ENCODE results near the gene ASXL1. TPM values are rescaled to one million over a fixed set of nuclear protein-coding genes. Genes with fewer than 3 reads are reported as not detected.
A peak's percentile ranks its signal among the peaks of the same experiment; 100 is the strongest.

The ASXL1 gene
- 44.1 TPM for polyA plus RNA-seq (2012; ENCODE audit: insufficient read length, low read depth)

DNA sequence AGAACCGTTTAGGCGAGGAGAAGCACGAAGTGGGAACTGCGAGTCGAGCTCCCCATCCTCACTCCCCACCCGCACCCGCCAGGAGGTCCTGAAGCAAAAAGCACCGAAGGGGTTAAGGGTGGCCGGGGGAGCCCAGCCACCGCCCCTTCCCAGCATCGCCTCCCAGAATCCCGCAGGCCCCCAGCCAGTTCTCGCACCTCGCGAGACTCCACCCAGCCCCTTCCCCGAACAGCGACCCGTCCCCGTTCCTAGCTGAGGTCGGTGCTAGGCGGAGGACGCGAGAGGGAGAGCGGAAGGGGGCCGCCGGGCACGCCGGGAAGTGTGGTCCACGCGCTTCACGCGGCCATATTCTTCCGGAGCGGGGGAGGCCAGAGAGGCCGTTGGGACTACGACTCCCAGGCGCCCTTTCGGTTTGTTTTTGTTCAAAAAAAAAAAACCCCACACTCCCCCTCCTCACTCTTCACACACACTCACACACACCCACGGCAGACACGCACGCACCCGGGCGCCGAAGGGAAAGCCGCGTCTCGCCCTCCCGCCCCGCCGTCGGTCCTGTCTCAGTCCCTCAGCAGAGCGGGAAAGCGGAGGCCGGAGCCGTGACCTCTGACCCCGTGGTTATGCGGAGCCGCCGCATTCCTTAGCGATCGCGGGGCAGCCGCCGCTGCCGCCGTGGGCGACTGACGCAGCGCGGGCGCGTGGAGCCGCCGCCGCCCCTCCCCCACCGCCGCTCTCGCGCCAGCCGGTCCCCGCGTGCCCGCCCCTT lies at the start of gene ASXL1:
TSS of gene ASXL1 (plus strand) at position 463 of the 763 bp plus-strand sequence. CDS start 445 bp downstream, outside the sequence.
- 0 out of 2 replicates have a peak, but pooled peaks have one; percentile 73 for TF ChIP-seq SIN3A (IDR thresholded peaks at IDR 0.05; ENCODE audit: borderline replicate concordance, insufficient read depth, low read length)
- TF ChIP-seq, protein P1, sequence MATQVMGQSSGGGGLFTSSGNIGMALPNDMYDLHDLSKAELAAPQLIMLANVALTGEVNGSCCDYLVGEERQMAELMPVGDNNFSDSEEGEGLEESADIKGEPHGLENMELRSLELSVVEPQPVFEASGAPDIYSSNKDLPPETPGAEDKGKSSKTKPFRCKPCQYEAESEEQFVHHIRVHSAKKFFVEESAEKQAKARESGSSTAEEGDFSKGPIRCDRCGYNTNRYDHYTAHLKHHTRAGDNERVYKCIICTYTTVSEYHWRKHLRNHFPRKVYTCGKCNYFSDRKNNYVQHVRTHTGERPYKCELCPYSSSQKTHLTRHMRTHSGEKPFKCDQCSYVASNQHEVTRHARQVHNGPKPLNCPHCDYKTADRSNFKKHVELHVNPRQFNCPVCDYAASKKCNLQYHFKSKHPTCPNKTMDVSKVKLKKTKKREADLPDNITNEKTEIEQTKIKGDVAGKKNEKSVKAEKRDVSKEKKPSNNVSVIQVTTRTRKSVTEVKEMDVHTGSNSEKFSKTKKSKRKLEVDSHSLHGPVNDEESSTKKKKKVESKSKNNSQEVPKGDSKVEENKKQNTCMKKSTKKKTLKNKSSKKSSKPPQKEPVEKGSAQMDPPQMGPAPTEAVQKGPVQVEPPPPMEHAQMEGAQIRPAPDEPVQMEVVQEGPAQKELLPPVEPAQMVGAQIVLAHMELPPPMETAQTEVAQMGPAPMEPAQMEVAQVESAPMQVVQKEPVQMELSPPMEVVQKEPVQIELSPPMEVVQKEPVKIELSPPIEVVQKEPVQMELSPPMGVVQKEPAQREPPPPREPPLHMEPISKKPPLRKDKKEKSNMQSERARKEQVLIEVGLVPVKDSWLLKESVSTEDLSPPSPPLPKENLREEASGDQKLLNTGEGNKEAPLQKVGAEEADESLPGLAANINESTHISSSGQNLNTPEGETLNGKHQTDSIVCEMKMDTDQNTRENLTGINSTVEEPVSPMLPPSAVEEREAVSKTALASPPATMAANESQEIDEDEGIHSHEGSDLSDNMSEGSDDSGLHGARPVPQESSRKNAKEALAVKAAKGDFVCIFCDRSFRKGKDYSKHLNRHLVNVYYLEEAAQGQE (IDR thresholded peaks at IDR 0.05; ENCODE audit: insufficient read depth in 1 of 2, low read depth in 2 of 2, low read length in 2 of 2) = no peak; a peak in 1 of 4 replicates
- TF ChIP-seq TAF1 (IDR thresholded peaks at IDR 0.05; ENCODE audit: borderline replicate concordance, insufficient read depth, low read length) = peak; percentile 94
- peak; percentile 68 for TF ChIP-seq POLR2AphosphoS5 (IDR thresholded peaks at IDR 0.05; ENCODE audit: low read depth, low read length)
- no peak for TF ChIP-seq FOXP2 (optimal IDR thresholded peaks at IDR 0.05; ENCODE audit: borderline replicate concordance, extremely low read depth, extremely low read length, insufficient read depth)

DNA sequence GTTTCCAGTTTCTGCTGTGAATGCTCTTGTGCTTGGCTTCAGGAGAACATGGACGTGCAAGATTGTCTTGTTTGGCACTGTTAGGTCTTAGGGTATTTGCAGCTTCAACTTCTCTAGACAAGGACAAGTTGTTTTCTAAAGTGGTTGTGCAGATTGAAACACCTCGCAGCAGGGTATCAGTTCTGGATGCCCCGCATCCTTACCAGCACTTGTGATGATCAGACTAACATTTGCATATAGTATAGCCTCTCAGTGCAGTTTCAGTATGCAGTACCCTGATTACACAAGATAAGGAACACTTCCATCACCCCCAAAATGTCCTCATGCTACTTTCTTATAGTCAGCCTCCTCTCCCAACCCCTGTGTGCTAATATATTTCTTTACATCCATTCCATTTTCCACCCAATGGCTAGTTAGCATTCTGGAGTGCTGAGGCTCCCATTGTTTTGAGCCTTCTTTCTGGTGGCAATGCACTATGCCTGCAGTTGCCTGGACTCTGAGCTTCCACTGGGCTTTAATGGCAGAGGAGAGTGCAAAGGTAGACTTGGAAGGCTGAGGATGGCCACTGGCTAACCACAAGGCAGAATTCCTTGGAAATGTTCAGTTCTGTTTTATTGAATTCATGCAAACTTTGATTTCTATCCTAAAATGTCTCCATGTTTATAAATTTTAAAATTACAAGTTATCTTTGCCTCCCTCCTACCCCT lies 45.3 kb upstream of the ASXL1 start:
- TF ChIP-seq, protein P1 (IDR thresholded peaks at IDR 0.05; ENCODE audit: insufficient read depth in 1 of 2, low read depth in 2 of 2, low read length in 2 of 2) = no peak
- no peak for TF ChIP-seq POLR2AphosphoS5 (IDR thresholded peaks at IDR 0.05; ENCODE audit: low read depth, low read length)
- no peak for TF ChIP-seq TAF1 (IDR thresholded peaks at IDR 0.05; ENCODE audit: borderline replicate concordance, insufficient read depth, low read length)
- TF ChIP-seq SIN3A (IDR thresholded peaks at IDR 0.05; ENCODE audit: borderline replicate concordance, insufficient read depth, low read length) = no peak
- no peak for TF ChIP-seq FOXP2 (optimal IDR thresholded peaks at IDR 0.05; ENCODE audit: borderline replicate concordance, extremely low read depth, extremely low read length, insufficient read depth)

DNA sequence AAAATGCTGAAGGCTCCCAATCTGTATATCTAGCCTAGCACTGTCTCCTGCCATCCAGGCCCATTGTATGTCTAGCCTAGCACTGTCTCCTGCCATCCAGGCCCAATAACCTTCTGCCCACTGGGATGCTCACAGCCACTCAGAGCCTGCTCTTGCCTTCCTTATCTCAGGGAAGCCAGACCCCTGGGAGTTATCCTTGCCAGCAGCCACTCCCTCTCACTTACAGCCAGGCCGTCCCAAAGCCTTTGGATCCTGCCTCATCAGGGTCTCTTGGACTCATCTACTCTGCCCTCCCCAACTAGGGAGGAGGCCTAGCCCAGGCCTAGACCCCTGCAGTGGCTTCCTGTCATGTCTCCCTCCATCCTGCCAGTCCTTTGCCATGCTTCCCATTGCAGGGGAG lies 43.4 kb upstream of the ASXL1 start:
- TF ChIP-seq SIN3A (IDR thresholded peaks at IDR 0.05; ENCODE audit: borderline replicate concordance, insufficient read depth, low read length) = no peak
- TF ChIP-seq, protein P1 (IDR thresholded peaks at IDR 0.05; ENCODE audit: insufficient read depth in 1 of 2, low read depth in 2 of 2, low read length in 2 of 2) = no peak

DNA sequence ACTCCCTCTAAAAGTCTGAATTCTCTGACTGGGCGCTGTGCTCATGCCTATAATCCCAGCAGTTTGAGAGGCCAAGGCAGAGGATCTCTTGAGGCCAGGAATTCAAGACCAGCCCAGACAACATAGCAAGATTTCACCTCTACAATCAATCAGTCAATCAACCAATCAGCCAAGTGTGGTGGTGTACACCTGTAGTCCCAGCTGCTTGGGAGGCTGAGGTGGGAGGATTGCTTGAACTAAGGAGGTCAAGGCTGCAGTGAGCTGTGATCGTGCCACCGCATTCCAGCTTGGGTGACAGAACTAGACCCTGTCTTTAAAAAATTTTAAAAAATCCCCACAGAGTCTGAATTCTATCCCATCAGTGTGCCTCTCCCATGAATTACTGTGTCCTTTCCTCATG lies 42.7 kb upstream of the ASXL1 start:
- TF ChIP-seq SIN3A (IDR thresholded peaks at IDR 0.05; ENCODE audit: borderline replicate concordance, insufficient read depth, low read length) (no peak), FOXP2 (optimal IDR thresholded peaks at IDR 0.05; ENCODE audit: borderline replicate concordance, extremely low read depth, extremely low read length, insufficient read depth) (no peak), TAF1 (IDR thresholded peaks at IDR 0.05; ENCODE audit: borderline replicate concordance, insufficient read depth, low read length) (no peak), POLR2AphosphoS5 (IDR thresholded peaks at IDR 0.05; ENCODE audit: low read depth, low read length) (no peak)
- TF ChIP-seq, protein P1 (IDR thresholded peaks at IDR 0.05; ENCODE audit: insufficient read depth in 1 of 2, low read depth in 2 of 2, low read length in 2 of 2) = no peak

Measured in PFSK-1 (cell line).